GM18508 (cell line): ENCODE results near the gene NRF1.
"Not testable (repeated sequence)": the region's sequence is repeated elsewhere in the genome, so short reads cannot be mapped to it uniquely, and the experiment has no call there.

ENCODE experiments used
- ATAC-seq: cut with Tn5 transposase; IDR thresholded peaks from one replicate; pipeline ENCODE4 v1.9.1; 2021; ENCODE audit warnings: moderate number of reproducible peaks; ENCODE audit not compliant: insufficient read depth, unreplicated experiment

Gene NRF1

GRCh38 chr7:129605960-129606614 lies 5.4 kb upstream of the NRF1 start:
- ATAC-seq: no peak

DNA sequence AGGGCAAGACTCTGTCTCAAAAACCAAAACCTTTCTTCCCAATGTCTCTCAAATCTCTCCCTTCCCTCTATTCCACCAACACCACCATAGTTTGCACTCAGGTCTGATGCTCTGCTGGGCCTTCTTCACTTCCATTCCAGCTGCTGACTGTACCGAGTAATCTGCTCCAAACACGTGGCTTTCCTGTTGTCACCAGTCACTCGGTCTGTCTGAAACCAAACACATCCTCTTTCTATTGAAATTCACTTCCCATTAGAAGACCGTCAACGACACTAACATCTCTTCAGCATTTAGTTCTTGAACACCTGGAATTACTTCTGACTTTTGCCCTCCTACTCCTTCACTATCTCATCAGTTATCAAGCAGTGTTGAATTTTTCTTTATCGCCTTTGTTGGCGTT lies 4.7 kb upstream of the NRF1 start:
- no peak for ATAC-seq

GRCh38 chr7:129607471-129608120 lies 3.9 kb upstream of the NRF1 start:
- no peak for ATAC-seq

GRCh38 chr7:129609666-129610065 lies 1.9 kb upstream of the NRF1 start:
- no peak for ATAC-seq

- ATAC-seq: no peak
Measured at GRCh38 chr7:129610709-129611245, 743 bp upstream of the NRF1 start.

- ATAC-seq: no peak
Measured at GRCh38 chr7:129612112-129613015, 844 bp downstream of the NRF1 start.

- no peak for ATAC-seq
Measured at GRCh38 chr7:129613016-129613337, 1.5 kb downstream of the NRF1 start.

DNA sequence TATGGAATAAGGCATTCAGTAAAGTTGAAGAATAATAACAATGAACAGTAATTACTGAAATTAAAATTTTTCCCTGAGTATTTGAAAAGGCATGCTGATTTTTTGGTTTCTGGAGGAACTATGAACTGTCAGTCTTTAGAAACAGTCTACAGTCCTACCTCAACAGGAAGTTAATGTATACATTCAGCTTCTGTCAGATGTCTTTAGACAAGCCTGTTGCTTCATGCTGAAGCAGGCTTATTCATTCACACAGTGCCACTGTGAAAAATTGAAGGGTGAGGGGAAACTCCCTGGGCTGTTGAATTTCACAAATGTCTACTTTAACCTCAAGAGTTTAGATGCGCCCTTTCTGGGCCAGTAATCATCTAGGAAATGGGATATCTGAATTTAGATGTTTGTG lies 3.5 kb downstream of the NRF1 start:
- ATAC-seq: peak; percentile 36

GRCh38 chr7:129616530-129616929 lies 5.0 kb downstream of the NRF1 start:
- no peak for ATAC-seq

DNA sequence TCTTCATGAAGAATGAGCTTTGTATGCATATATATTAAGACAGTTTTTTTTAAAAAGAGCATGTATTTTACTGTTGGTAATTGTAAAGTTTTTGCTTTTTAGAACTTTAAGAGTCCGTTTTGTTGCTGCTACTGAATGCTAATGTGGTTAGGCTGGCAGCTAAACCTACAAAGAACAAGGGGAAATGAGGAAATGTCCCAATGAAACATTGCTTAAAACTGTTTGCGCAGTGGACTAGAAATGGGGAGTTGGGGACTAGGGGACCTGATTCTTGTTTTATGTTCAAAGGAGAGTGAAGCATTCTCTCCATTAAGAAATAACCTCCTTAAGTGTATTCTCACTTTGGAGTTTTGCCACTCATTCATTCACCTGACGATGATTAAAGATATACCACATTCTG lies 5.7 kb downstream of the NRF1 start:
- no peak for ATAC-seq

DNA sequence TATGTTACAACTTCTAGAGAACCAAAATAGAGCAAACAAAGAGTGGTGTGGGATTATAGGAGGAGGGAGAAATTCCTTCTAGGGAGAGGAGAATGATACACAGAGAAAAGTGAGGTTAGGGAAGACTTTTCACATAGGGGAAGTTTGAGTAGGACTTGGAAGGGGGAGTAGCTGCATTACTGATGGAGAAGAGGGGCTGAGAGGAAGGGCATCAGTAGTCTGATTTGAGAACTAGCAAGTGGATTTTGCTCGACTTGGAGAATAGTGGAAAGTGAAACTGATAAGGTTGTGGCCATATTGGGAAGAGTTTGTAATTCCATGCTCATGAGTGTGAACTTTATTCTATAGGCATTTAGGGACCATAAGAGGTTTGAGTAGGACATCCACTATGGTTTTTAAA lies 6.1 kb downstream of the NRF1 start:
- ATAC-seq: no peak

- ATAC-seq: no peak
Measured at GRCh38 chr7:129626896-129627295, 15.4 kb downstream of the NRF1 start.

GRCh38 chr7:129630341-129630740 lies 18.8 kb downstream of the NRF1 start:
- ATAC-seq: no peak

DNA sequence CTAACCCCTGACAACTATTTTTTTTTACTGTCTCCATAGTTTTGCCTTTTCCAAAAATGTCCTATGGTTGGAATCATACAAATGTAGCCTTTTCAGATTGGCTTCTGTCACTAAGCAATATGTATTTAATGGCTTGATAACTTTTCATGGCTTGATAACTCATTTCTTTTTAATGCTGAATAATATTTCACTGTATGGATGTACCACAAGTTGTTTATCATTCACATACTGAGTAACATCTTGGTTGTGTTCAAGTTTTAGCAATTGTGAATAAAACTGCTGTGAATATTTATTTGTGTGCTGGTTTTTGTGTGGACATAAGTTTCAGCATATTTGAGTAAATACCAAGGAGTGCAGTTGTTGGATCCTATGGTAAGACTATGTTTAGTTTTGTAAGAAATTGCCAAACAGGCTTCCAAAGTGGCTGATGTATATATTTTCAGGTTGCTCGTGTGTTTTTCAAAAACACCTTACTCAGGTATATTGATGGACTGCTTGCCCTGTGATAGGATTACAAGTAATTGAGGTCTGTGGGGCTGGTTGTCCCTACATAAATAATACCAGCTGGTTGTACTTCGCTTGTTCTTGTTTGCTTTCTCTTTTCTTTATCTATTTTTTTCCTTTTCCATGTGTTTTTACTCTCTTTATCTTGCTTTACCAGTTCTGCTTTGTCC lies 23.0 kb downstream of the NRF1 start:
- no peak for ATAC-seq

DNA sequence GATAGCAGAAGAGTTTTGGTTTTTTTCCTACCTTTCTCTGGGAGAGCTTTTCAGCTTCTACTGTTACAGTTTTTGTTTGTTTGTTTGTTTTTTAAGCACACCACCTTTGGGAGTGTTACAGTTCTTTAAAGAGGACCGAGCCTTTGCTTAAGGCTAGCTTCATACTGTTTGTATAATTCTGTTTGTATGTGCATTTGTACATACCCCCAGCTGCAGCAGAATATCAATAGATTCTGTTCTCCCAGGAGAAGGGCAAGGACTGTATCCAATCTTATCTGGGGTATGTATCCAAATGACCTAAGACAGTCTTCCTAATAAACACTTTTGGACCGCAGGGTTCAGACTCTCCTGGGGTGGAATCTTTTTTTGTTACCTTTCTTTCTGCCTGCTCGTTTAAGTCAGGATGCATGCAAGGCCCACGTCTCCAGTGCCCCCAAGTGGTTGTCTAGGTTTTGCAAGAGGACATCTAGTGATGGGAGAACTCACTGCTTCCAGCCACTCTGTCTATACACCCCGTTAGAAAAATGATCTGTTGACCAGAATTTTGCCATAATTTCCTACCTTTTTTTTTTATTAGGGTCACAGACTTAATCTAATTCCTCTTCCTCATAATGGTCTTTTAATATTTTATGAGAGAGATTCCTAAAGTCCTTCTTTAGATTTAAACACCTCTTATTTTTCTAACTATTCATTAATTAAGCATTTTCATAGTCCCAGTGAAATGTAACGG lies 23.9 kb downstream of the NRF1 start:
- ATAC-seq: no peak

DNA sequence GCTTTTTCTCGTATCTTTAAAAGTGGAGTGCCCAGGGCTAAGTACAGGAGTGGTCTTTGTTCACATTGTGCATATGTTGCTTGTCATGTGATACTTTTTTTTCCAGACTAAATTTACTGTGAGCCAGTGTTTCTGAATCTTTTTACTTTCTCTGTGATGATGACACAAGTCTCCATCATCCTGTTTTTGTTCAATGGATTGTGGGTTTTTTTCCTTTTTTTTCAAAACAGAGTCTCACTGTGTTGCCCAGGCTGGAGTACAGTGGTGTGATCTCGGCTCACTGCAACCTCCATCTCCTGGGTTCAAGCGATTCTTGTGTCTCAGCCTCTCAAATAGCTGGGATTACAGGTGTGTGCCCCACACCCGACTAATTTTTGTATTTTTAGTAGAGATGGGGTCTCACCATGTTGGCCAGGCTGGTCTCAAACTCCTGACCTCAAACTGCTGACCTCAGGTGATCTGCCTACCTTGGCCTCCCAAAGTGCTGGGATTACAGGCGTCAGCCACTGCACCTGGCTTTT lies 24.6 kb downstream of the NRF1 start:
- ATAC-seq: not testable (repeated sequence)

DNA sequence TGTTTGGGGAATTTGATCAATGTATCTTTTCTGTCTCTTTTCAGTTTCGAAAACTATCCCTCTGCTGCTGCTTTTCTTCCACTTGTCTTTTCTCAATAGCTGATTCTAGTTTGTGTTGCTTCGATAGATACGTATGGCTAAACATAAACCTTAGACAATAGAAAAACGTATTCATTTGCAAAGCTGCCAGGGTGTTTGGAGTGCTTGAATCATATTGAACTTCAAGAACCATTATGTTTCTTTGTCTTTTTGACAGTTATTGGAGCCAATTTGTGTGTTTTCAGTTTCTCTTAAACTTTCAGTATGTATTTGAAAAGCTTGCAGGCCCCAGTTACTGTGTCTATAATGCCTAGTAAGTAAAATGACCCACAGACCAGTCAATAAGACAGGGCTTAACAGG lies 25.1 kb downstream of the NRF1 start:
- no peak for ATAC-seq

GRCh38 chr7:129640400-129640799 lies 28.9 kb downstream of the NRF1 start:
- ATAC-seq: no peak

GRCh38 chr7:129642871-129643549 lies 31.5 kb downstream of the NRF1 start:
- no peak for ATAC-seq
